CD14-positive monocyte (primary cell): ENCODE measurements around the gene NDUFS1. TPM values are rescaled to one million over a fixed set of nuclear protein-coding genes. Genes with fewer than 3 reads are reported as not detected.

Experiments used
- DNase-seq, 3 donors: peaks; one replicate each; pipeline ENCODE4 v3.0.0-alpha.2; 2011 to 2022
- H2AFZ ChIP-seq: 2 replicates; pipeline ENCODE4 v1.6.0; 2012; ENCODE audit warnings: mild to moderate bottlenecking, low read depth, low read length, inconsistent platforms; ENCODE audit not compliant: insufficient read depth, poor library complexity, severe bottlenecking
- H3K27ac ChIP-seq, 2 donors: 1 replicate in 1 of 2; 2 replicates in 1 of 2; pipeline ENCODE4 v1.5.1; 2012 to 2013; ENCODE audit warnings: low read length in 2 of 2, control low read depth in 1 of 2, inconsistent platforms in 1 of 2, low read depth in 1 of 2, mild to moderate bottlenecking in 1 of 2
- H3K27me3 ChIP-seq, 2 donors: one replicate each; pipeline versions ENCODE4 v1.6.0 to v1.6.1; 2011 to 2013; ENCODE audit warnings: low read length in 2 of 2; ENCODE audit not compliant: control insufficient read depth in 2 of 2, insufficient read depth in 2 of 2
- H3K36me3 ChIP-seq, 2 donors: replicated peaks in 1 of 2; 1 replicate in 1 of 2; 2 replicates in 1 of 2; pipeline versions ENCODE4 v1.5.1 to v1.6.1; 2012 to 2013; ENCODE audit warnings: low read length in 2 of 2, control low read depth in 1 of 2, inconsistent platforms in 1 of 2, mild to moderate bottlenecking in 1 of 2; ENCODE audit not compliant: insufficient read depth in 2 of 2, control insufficient read depth in 1 of 2
- H3K4me1 ChIP-seq, 2 donors: 1 replicate in 1 of 2; 2 replicates in 1 of 2; pipeline versions ENCODE4 v1.5.1 to v1.6.1; 2012 to 2013; ENCODE audit warnings: low read length in 2 of 2, control low read depth in 1 of 2, inconsistent platforms in 1 of 2, mild to moderate bottlenecking in 1 of 2, moderate library complexity in 1 of 2; ENCODE audit not compliant: insufficient read depth in 2 of 2, control insufficient read depth in 1 of 2
- H3K4me2 ChIP-seq: replicated peaks from 2 replicates; pipeline ENCODE3; 2012; ENCODE audit warnings: low read length, moderate library complexity, mild to moderate bottlenecking; ENCODE audit not compliant: poor library complexity, severe bottlenecking; ENCODE audit errors: extremely low read depth
- H3K4me3 ChIP-seq, 3 experiments: fragments of 200-600 bp in 1 of 3; sonication (generic) in 1 of 3; replicated peaks in 1 of 3; 1 replicate in 2 of 3; 2 replicates in 1 of 3; pipeline ENCODE4 v1.5.1; 2011 to 2013; ENCODE audit warnings: low read length in 3 of 3, mild to moderate bottlenecking in 3 of 3, control low read depth in 2 of 3, low read depth in 2 of 3, inconsistent platforms in 1 of 3, moderate library complexity in 1 of 3
- H3K79me2 ChIP-seq: 2 replicates; pipeline ENCODE4 v1.6.0; 2012; ENCODE audit warnings: mild to moderate bottlenecking, control low read depth, inconsistent platforms, low read length, moderate library complexity; ENCODE audit not compliant: insufficient read depth
- H3K9ac ChIP-seq: 2 replicates; pipeline ENCODE4 v1.6.0; 2017; ENCODE audit warnings: low read length, mild to moderate bottlenecking; ENCODE audit not compliant: insufficient read depth, poor library complexity, severe bottlenecking
- H3K9me3 ChIP-seq, 2 donors: replicated peaks in 1 of 2; 1 replicate in 1 of 2; 2 replicates in 1 of 2; pipeline versions ENCODE4 v1.5.1 to v1.6.1; 2012 to 2013; ENCODE audit warnings: low read length in 2 of 2, control low read depth in 1 of 2; ENCODE audit not compliant: control insufficient read depth in 1 of 2, insufficient read depth in 1 of 2
- H4K20me1 ChIP-seq: 2 replicates; pipeline ENCODE4 v1.6.0; 2012; ENCODE audit warnings: mild to moderate bottlenecking, low read length, control low read depth, moderate library complexity; ENCODE audit not compliant: insufficient read depth
- H3K27ac Mint-ChIP-seq, 7 donors: one replicate each; pipeline ENCODE4 v1.8.0; 2020; ENCODE audit warnings: mild to moderate bottlenecking in 7 of 7, mixed read lengths in 7 of 7, moderate library complexity in 6 of 7, inconsistent platforms in 2 of 7
- H3K27me3 Mint-ChIP-seq, 3 donors: one replicate each; pipeline ENCODE4 v1.8.0; 2021 to 2022; ENCODE audit warnings: low read depth in 3 of 3, mild to moderate bottlenecking in 3 of 3, mixed read lengths in 3 of 3, moderate library complexity in 3 of 3, inconsistent platforms in 1 of 3
- H3K36me3 Mint-ChIP-seq, 2 donors: one replicate each; pipeline ENCODE4 v1.8.0; 2020; ENCODE audit warnings: mixed read lengths in 2 of 2, inconsistent platforms in 1 of 2, mild to moderate bottlenecking in 1 of 2
- H3K4me1 Mint-ChIP-seq: one replicate; pipeline ENCODE4 v1.8.0; 2020; ENCODE audit warnings: mild to moderate bottlenecking, mixed read lengths
- H3K4me3 Mint-ChIP-seq, 2 donors: one replicate each; pipeline ENCODE4 v1.8.0; 2020; ENCODE audit warnings: mild to moderate bottlenecking in 2 of 2, mixed read lengths in 2 of 2, moderate library complexity in 1 of 2
- H3K9me3 Mint-ChIP-seq, 7 donors: one replicate each; pipeline ENCODE4 v1.8.0; 2020 to 2022; ENCODE audit warnings: mixed read lengths in 7 of 7, mild to moderate bottlenecking in 6 of 7, moderate library complexity in 6 of 7, inconsistent platforms in 2 of 7
- CTCF ChIP-seq: fragments of 200-600 bp; IDR thresholded peaks from one replicate; pipeline ENCODE4 v1.8.0; 2022; ENCODE audit warnings: antibody characterized with exemption, mild to moderate bottlenecking
- WGBS: methylation state at CpG from one replicate; pipeline ENCODE4 v1.1.5; 2013; ENCODE audit warnings: missing lambda C conversion rate; ENCODE audit not compliant: insufficient coverage; 5-methylcytosine and 5-hydroxymethylcytosine counted together
- intact Hi-C, 2 donors: fragments of 100-400 bp; cut with micrococcal nuclease; formaldehyde crosslinking; loops; one replicate each; pipeline versions ENCODE4 v1.15.0 to v1.15.1; 2023
- polyA plus RNA-seq, 3 donors: library from polyadenylated mRNA; depleted of rRNA in 1 of 3; unstranded in 2 of 3; stranded (reverse) in 1 of 3; fragments of 300-500 nt in 2 of 3; fragments of >200 nt in 1 of 3; fragmentation: Illumina TruSeq in 2 of 3; gene quantifications; 1 replicate in 2 of 3; 2 replicates in 1 of 3; pipeline ENCODE4 v1.2.3, GENCODE V29; 2012 to 2021

Gene NDUFS1
- polyA plus RNA-seq, 3 donors: 22.8 to 43.9 (median 37.9) TPM

- no peaks in the 10 kb centered on the region for H4K20me1 ChIP-seq
- no peak overlapping the region for H3K4me3 ChIP-seq
- no peak overlapping the region for H2AFZ ChIP-seq
- Mint-ChIP-seq H3K27ac (peak overlapping the region in 1 of 7 donors; percentile 11), H3K4me1 (no peaks in the 10 kb centered on the region), H3K4me3 (no peak overlapping the region), H3K9me3 (peaks cover 0 to 2% (median 0%) of the 10 kb centered on the region in 7 donors), H3K36me3 (peaks cover 82 to 93% of the 10 kb centered on the region in 2 donors), H3K27me3 (no peaks in the 10 kb centered on the region)
- no peak for TF ChIP-seq CTCF
- DNase-seq: no peak
- no peaks in the 10 kb centered on the region for H3K27me3 ChIP-seq
- WGBS: 93% methylated on average over 3 of the region's 4 CpGs
- peaks cover 94 to 96% of the 10 kb centered on the region in 2 donors for H3K36me3 ChIP-seq
- H3K4me2 ChIP-seq: no peak overlapping the region
- no peaks in the 10 kb centered on the region for H3K4me1 ChIP-seq
- H3K79me2 ChIP-seq: no peaks in the 10 kb centered on the region
- no peak overlapping the region for H3K27ac ChIP-seq
- intact Hi-C loops: no loop called here
- H3K9ac ChIP-seq: no peak overlapping the region
- H3K9me3 ChIP-seq: no peaks in the 10 kb centered on the region
Measured at GRCh38 chr2:206143451-206143850, 15.8 kb downstream of the NDUFS1 start.

DNA sequence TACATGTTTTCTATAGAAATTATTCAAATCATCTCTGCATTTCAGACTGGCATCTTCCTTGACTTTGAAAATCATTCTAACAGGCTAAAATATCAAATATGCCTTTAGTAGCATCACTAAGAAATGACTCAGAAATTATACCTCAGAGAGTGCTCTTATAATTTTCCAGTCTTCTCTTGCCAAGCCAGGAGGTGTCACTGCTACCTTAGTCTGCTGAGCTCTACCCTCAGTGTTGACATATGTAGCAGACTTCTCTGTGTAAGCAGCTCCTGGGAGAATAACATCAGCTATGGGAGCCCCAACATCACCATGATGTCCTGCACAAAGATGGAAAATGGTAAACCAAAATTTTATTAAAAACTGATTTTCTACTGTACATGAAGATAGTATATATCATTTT lies 31.6 kb downstream of the NDUFS1 start:
- Mint-ChIP-seq H3K27ac (no peak overlapping the region), H3K9me3 (no peaks in the 10 kb centered on the region), H3K4me1 (no peaks in the 10 kb centered on the region), H3K4me3 (no peak overlapping the region), H3K36me3 (peaks cover 57 to 90% of the 10 kb centered on the region in 2 donors), H3K27me3 (no peaks in the 10 kb centered on the region)
- no peaks in the 10 kb centered on the region for H3K4me1 ChIP-seq
- no peaks in the 10 kb centered on the region for H4K20me1 ChIP-seq
- no peaks in the 10 kb centered on the region for H3K27me3 ChIP-seq
- H3K9me3 ChIP-seq: no peaks in the 10 kb centered on the region
- intact Hi-C loops: no loop called here
- no peak overlapping the region for H3K27ac ChIP-seq
- no peak overlapping the region for H3K4me3 ChIP-seq
- no peaks in the 10 kb centered on the region for H3K79me2 ChIP-seq
- TF ChIP-seq CTCF: no peak
- peaks cover 85 to 93% of the 10 kb centered on the region in 2 donors for H3K36me3 ChIP-seq
- no peak overlapping the region for H3K4me2 ChIP-seq
- no peak overlapping the region for H3K9ac ChIP-seq
- DNase-seq: no peak
- no peak overlapping the region for H2AFZ ChIP-seq
